CD4-positive, alpha-beta T cell treated with Interleukin-4 for 4 hours (primary cell): ENCODE results near the gene PLEKHM3.
"Not testable (repeated sequence)": the region's sequence is repeated elsewhere in the genome, so short reads cannot be mapped to it uniquely, and the experiment has no call there.

Experiments used
- DNase-seq: peaks from one replicate; pipeline ENCODE4 v3.0.0-alpha.2; 2020

Gene PLEKHM3

DNA sequence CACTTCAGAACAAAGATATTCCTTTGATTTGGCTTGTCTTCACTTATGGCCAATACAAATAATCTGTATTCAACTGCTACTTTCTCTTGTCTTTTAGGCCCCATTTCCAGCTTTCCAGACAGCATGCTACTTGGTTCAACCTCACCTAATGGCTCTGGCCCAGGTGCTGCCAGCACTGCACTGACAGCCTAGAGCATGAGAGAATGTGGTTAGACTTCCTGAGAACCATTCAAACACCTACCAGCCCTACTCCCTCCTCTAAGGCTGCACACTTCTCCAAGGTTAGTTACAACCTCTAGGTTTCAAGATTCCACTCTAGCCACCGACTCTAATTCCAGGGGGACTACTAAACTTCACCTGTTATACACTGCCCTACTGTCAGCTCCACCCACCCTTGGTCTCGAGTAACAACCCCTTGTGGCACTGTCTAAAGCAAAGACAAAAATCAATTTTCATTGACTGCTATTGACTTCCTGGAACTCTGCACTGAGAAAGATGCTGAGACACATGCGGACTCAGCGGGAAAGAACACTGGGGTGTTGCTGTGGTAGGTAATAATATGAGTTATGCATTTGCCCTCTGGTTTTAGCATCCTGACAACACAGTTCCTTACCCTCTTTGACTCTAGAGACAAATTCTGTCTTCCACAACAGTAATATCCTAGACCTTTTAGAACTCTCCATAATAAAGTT is 38.2 kb downstream of the PLEKHM3 start:
- no peak for DNase-seq

DNA sequence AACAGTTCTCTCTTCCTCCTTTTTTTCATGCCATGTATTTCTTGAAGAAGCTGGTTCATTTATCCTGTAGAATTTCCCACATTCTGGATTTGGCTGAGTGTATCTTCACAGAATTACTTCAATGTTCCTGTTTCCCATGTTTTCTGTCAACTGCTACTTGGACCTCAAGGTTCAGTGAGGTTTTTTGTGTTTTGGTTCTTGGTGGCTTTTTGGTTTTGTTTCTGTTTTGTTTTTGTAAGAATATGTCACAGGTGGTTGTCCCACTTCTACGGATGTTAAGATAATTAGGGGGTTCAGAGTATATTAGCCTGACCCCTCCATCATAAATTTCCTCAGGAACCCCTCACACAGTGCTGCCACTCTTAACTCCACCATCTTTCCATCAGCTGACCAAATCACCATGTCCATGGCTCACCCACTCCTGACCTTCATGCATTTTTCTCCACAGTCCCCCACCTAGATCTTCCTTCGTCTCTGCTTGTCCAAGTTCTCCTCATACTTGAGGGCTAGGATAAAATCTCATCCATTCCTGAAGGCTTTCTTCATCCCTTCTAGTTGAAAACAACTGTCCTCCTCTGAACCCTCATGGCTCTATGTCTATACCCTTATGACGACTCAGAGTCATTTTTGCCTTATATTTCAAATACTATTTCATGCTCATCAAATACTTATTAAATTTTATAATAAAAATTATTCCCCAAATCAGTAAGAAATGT is 40.4 kb downstream of the PLEKHM3 start:
- DNase-seq, result no peak

GRCh38 chr2:207983641-207984042 is 41.7 kb downstream of the PLEKHM3 start:
- DNase-seq, result no peak

GRCh38 chr2:207978177-207978948 is 47.0 kb downstream of the PLEKHM3 start:
- DNase-seq, result no peak

GRCh38 chr2:207975921-207976320 is 49.4 kb downstream of the PLEKHM3 start:
- DNase-seq, result no peak

- DNase-seq, result no peak
Measured at GRCh38 chr2:207974216-207974605, 51.1 kb downstream of the PLEKHM3 start.

DNA sequence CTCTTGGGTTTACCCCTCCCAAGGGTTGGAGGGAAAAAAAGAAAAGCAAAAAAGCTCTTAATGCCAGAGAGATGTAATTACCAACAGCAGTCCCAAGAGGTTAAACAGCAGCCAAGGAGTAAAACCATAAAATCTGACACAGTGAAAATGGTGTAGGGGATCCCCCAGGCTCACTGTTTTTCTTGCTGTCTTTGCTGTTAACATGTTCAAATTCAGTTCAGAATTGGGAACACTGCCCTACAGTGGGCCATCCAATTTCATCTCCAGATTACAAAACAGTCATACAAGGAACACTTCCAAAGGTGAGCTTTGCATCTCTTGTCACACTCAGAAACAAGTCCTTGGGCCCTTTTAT is 54.5 kb downstream of the PLEKHM3 start:
- DNase-seq, result no peak

GRCh38 chr2:207970147-207970825 is 55.0 kb downstream of the PLEKHM3 start:
- DNase-seq, result no peak

DNA sequence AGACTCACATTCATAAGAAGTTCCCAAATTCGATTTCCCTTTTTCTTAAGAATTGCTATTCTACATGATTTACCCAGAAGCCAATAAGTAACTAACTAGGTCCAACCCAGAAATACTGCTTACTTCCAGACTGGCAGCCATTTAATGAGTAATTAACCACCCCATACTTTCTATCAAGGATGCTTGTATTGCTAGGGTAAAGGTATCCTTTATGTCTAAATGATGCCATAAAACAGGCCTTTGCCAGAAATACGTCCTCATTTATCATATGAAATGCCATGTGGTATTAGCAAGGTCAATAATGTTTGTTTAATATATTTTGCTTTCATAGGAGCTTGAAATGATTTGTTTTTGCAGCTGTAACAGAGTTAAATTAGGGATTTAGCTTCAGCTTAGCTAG is 56.1 kb downstream of the PLEKHM3 start:
- no peak for DNase-seq

DNA sequence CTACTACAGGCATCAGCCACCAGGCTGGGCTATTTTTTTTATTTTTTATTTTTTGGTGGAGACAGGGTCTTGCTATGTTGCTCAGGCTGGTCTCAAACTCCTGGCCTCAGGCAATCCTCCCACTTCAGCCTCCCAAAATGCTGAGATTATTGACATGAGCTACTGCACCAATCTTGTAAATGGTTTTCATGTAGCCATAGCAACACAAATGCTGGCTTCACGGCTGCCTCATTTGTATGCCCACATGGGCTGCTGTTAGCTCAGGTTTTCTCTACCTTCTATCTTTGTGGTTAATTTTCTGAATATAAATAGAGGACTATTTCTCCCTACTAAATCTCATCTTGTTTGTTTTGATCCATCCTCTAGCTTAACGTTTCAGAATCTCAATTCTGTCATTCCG is 58.2 kb downstream of the PLEKHM3 start:
- DNase-seq, result no peak

GRCh38 chr2:207960911-207961310 is 64.4 kb downstream of the PLEKHM3 start:
- no peak for DNase-seq

GRCh38 chr2:207960090-207960489 is 65.2 kb downstream of the PLEKHM3 start:
- DNase-seq, result no peak

GRCh38 chr2:207956771-207957170 is 68.6 kb downstream of the PLEKHM3 start:
- DNase-seq, result no peak

GRCh38 chr2:207955456-207955855 is 69.9 kb downstream of the PLEKHM3 start:
- no peak for DNase-seq

GRCh38 chr2:207953354-207953753 is 72.0 kb downstream of the PLEKHM3 start:
- no peak for DNase-seq

- DNase-seq, result no peak
Measured at GRCh38 chr2:207952564-207953345, 72.6 kb downstream of the PLEKHM3 start.

DNA sequence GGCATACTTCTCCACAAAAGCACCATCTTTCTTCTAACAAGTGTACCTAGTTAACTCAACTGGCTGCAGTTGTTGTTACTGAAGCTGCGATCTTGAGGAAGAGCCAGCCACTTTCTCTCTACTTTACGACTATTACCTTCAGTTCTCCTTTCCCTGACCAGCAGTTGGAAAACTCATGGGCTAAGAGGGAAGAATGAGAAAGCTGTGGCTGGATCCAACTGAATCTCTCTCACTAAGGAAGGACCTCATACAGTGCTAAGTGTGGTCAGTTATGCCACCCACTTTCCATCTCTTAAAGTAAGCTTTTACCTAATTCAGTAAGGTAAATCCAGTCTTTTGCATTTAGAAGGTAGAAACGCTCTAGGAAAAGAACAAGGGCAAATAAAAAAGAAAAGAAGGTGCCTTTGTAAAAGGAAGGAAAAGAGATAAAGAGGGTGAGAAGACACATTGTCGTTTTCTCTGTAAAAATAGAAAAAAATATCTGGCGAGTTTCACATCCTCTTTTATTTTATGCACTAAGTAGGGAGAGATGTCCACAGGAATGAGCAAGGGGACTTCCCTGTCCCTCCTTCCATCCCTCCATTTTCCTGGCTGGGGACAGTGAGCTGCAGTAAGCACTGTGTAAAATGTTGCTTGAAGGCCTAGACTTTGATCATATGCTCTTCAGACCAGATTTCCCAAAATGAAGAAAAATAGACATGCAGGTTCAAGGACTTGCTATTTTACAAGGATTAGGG is 73.4 kb downstream of the PLEKHM3 start:
- DNase-seq, result no peak

- no peak for DNase-seq
Measured at GRCh38 chr2:207950761-207951114, 74.6 kb downstream of the PLEKHM3 start.

GRCh38 chr2:207950063-207950760 is 75.1 kb downstream of the PLEKHM3 start:
- no peak for DNase-seq

GRCh38 chr2:207949245-207949644 is 76.1 kb downstream of the PLEKHM3 start:
- DNase-seq, result not testable (repeated sequence)

DNA sequence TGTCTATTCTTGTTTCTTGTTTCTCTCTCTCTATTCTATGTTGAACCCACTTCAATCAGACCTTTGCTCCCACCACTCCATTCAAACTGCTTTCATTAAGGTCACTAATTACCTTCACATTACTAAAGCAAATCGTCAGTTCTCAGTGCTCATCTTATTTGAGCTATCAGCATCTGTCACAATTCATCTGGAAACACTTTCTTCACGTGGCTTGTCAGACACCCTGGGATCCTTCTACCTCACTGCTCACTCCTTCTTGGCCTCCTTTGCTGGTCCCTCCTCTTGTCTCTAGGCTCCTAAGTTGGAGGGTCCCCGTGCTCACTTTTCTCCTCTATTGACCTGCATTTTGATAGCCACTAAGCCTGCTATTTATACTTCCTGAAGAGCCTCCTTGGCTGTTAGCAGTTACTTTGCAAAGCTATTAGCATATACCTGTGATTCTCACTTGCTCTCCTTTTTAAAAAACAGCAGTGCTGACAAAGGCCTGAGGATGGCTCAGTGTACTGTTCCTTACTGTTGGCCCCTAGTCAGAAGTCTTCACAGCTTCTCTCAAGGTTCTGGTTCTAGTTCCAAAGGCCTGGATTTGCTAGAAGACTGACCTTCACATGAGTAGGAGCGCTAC is 80.2 kb downstream of the PLEKHM3 start:
- DNase-seq, result no peak
